Measurements from ENCODE around the gene POU2F2.

The POU2F2 gene

GRCh38 chr19:42080764-42081375, 51.4 kb downstream of the POU2F2 start:
- H3K4me3 ChIP-seq (ENCODE audit: low read depth, low read length), result no peak overlapping the region
- no peak for TF ChIP-seq CTCF (IDR thresholded peaks at IDR 0.05; ENCODE audit: insufficient read depth, low read depth, low read length, missing control alignments)

GRCh38 chr19:42079886-42080763, 52.1 kb downstream of the POU2F2 start:
- no peak overlapping the region for H3K4me3 ChIP-seq (ENCODE audit: low read depth, low read length)
- no peak for TF ChIP-seq CTCF (IDR thresholded peaks at IDR 0.05; ENCODE audit: insufficient read depth, low read depth, low read length, missing control alignments)
- no peak for DNase-seq (ENCODE audit: low read depth)

More at GRCh38 chr19:42080764-42081375, 51.4 kb downstream of the POU2F2 start:
- DNase-seq (ENCODE audit: low read depth), result no peak

GRCh38 chr19:42079276-42079669, 53.0 kb downstream of the POU2F2 start:
- no peak overlapping the region for H3K4me3 ChIP-seq (ENCODE audit: low read depth, low read length)
- TF ChIP-seq CTCF (IDR thresholded peaks at IDR 0.05; ENCODE audit: insufficient read depth, low read depth, low read length, missing control alignments), result no peak
- DNase-seq (ENCODE audit: low read depth), result no peak

- H3K4me3 ChIP-seq (ENCODE audit: low read depth, low read length), result no peak overlapping the region
- DNase-seq (ENCODE audit: low read depth), result no peak
- TF ChIP-seq CTCF (IDR thresholded peaks at IDR 0.05; ENCODE audit: insufficient read depth, low read depth, low read length, missing control alignments), result no peak
Measured at GRCh38 chr19:42078538-42079275, 53.5 kb downstream of the POU2F2 start.

GRCh38 chr19:42078058-42078457, 54.2 kb downstream of the POU2F2 start:
- no peak for DNase-seq (ENCODE audit: low read depth)
- no peak for TF ChIP-seq CTCF (IDR thresholded peaks at IDR 0.05; ENCODE audit: insufficient read depth, low read depth, low read length, missing control alignments)
- no peak overlapping the region for H3K4me3 ChIP-seq (ENCODE audit: low read depth, low read length)

- no peak for TF ChIP-seq CTCF (IDR thresholded peaks at IDR 0.05; ENCODE audit: insufficient read depth, low read depth, low read length, missing control alignments)
- peak overlapping the region; percentile 96 for H3K4me3 ChIP-seq (ENCODE audit: low read depth, low read length)
- DNase-seq (ENCODE audit: low read depth), result peak; percentile 52
Measured at GRCh38 chr19:42076380-42076944, 55.8 kb downstream of the POU2F2 start.
